Posterior vena cava (tissue), 2 donors: Measurements from ENCODE around the gene FOXA2. TPM values are rescaled to one million over a fixed set of nuclear protein-coding genes. Genes with fewer than 3 reads are reported as not detected.

Experiments
- DNase-seq: peaks from one replicate; pipeline ENCODE4 v3.0.0-alpha.2; 2020; ENCODE audit warnings: low spot score
- intact Hi-C, 2 donors: fragments of 100-400 bp; cut with DNase I; formaldehyde crosslinking; loops; one replicate each; pipeline versions ENCODE4 v1.14.1 to v1.14.2; 2022 to 2023
- total RNA-seq, 2 donors: library from RNA; stranded (reverse); fragmentation: NEBNext Ultra II Directional; extraction: Animal tissue kit (Norgen Biotek cat#: 25700); gene quantifications; one replicate each; pipeline ENCODE4 v1.2.1, GENCODE V29; 2021
- donor health status: DM: yes; HTN: yes; CAD: no.
- donor health status: DM: yes; HTN: yes; CAD: no.

Gene FOXA2
- total RNA-seq, 2 donors from 2014 or later, result not detected

GRCh38 chr20:22585786-22586493, 1.6 kb upstream of the FOXA2 start:
- DNase-seq, result no peak
- intact Hi-C loops, result no loop called here

- intact Hi-C loops, result loop anchor here in 1 of 2 donors (5.0 kb wide), 1 partner anchor 243 kb away; no protein-coding TSS in a partner anchor
- DNase-seq, result no peak
Observed at GRCh38 chr20:22584922-22585785, 782 bp upstream of the FOXA2 start.

GRCh38 chr20:22583773-22584521, 425 bp downstream of the FOXA2 start:
- DNase-seq, result no peak
- intact Hi-C loops, result loop anchor here in 1 of 2 donors (5.0 kb wide), 1 partner anchor 242 kb away; no protein-coding TSS in a partner anchor

GRCh38 chr20:22582964-22583772, 1.2 kb downstream of the FOXA2 start:
- intact Hi-C loops, result loop anchor here in 1 of 2 donors (5.0 kb wide), 1 partner anchor 241 kb away; no protein-coding TSS in a partner anchor
- DNase-seq, result no peak

- no peak for DNase-seq
- intact Hi-C loops, result loop anchor here in 1 of 2 donors (5.0 kb wide), 1 partner anchor 240 kb away; no protein-coding TSS in a partner anchor
Observed at GRCh38 chr20:22582386-22582963, 1.9 kb downstream of the FOXA2 start.

- intact Hi-C loops, result loop anchor here in 1 of 2 donors (5.0 kb wide), 1 partner anchor 239 kb away; no protein-coding TSS in a partner anchor
- no peak for DNase-seq
Observed at GRCh38 chr20:22581437-22582385, 2.7 kb downstream of the FOXA2 start.

- intact Hi-C loops, result loop anchor here in 1 of 2 donors (5.0 kb wide), 1 partner anchor 238 kb away; no protein-coding TSS in a partner anchor
- no peak for DNase-seq
Observed at GRCh38 chr20:22579711-22580697, 4.4 kb downstream of the FOXA2 start.

- DNase-seq, result no peak
- intact Hi-C loops, result no loop called here
Observed at GRCh38 chr20:22579119-22579427, 5.3 kb downstream of the FOXA2 start.

GRCh38 chr20:22578221-22579118, 5.9 kb downstream of the FOXA2 start:
- intact Hi-C loops, result no loop called here
- DNase-seq, result no peak

- no peak for DNase-seq
- intact Hi-C loops, result no loop called here
Observed at GRCh38 chr20:22577515-22578220, 6.7 kb downstream of the FOXA2 start.

GRCh38 chr20:22576733-22577514, 7.4 kb downstream of the FOXA2 start:
- intact Hi-C loops, result loop anchor here in 1 of 2 donors (1.0 kb wide), 1 partner anchor 31 kb away; no protein-coding TSS in a partner anchor
- no peak for DNase-seq

GRCh38 chr20:22576273-22576672, 8.1 kb downstream of the FOXA2 start:
- no peak for DNase-seq
- intact Hi-C loops, result loop anchor here in 1 of 2 donors (1.0 kb wide), 1 partner anchor 30 kb away; no protein-coding TSS in a partner anchor

GRCh38 chr20:22575737-22576136, 8.6 kb downstream of the FOXA2 start:
- intact Hi-C loops, result loop anchor here in 1 of 2 donors (1.0 kb wide), 1 partner anchor 29 kb away; no protein-coding TSS in a partner anchor
- DNase-seq, result no peak
